Effector memory CD8-positive, alpha-beta T cell (primary cell): Measurements from ENCODE around the gene KLRC2.
A peak's percentile ranks its signal among the peaks of the same experiment; 100 is the strongest.
"Not testable (repeated sequence)": the region's sequence is repeated elsewhere in the genome, so short reads cannot be mapped to it uniquely, and the experiment has no call there.

Source experiments
- ATAC-seq: fragments of 150-1000 bp; cut with Tn5 transposase; replicated peaks from 2 replicates; pipeline ENCODE4 v1.10.0; 2021; ENCODE audit warnings: mild to moderate bottlenecking, moderate library complexity
- DNase-seq, 3 experiments: peaks; one replicate each; pipeline ENCODE4 v3.0.0; 2021
- H3K27ac Mint-ChIP-seq, 2 donors: one replicate each; pipeline ENCODE4 v1.8.0; 2022; ENCODE audit warnings: mild to moderate bottlenecking in 2 of 2, mixed read lengths in 2 of 2, moderate library complexity in 2 of 2
- H3K27me3 Mint-ChIP-seq, 2 donors: one replicate each; pipeline ENCODE4 v1.8.0; 2022; ENCODE audit warnings: mixed read lengths in 2 of 2
- H3K36me3 Mint-ChIP-seq: one replicate; pipeline ENCODE4 v1.8.0; 2022; ENCODE audit warnings: mild to moderate bottlenecking, moderate library complexity, mixed read lengths; ENCODE audit not compliant: insufficient read depth
- H3K4me1 Mint-ChIP-seq, 2 donors: one replicate each; pipeline ENCODE4 v1.8.0; 2022; ENCODE audit warnings: low read depth in 2 of 2, mixed read lengths in 2 of 2
- H3K4me3 Mint-ChIP-seq, 2 donors: one replicate each; pipeline ENCODE4 v1.8.0; 2022; ENCODE audit warnings: mild to moderate bottlenecking in 2 of 2, mixed read lengths in 2 of 2, moderate library complexity in 2 of 2
- H3K9me3 Mint-ChIP-seq, 2 donors: one replicate each; pipeline ENCODE4 v1.8.0; 2022; ENCODE audit warnings: mixed read lengths in 2 of 2

KLRC2 gene

GRCh38 chr12:10396176-10396575 is 39.6 kb downstream of the KLRC2 start:
- H3K27ac Mint-ChIP-seq: peak overlapping the region; percentile 100
- H3K4me1 Mint-ChIP-seq: peaks cover 39 to 68% of the 10 kb centered on the region in 2 donors
- ATAC-seq, H3K9me3 Mint-ChIP-seq, H3K27me3 Mint-ChIP-seq, DNase-seq: not testable (repeated sequence)
- peak overlapping the region; percentile 78 to 79 for H3K4me3 Mint-ChIP-seq
- H3K36me3 Mint-ChIP-seq: peaks cover 47% of the 10 kb centered on the region

GRCh38 chr12:10395390-10395998 is 40.3 kb downstream of the KLRC2 start:
- DNase-seq (peak; percentile 24 to 49 (median 24)), ATAC-seq (peak; percentile 76)
- Mint-ChIP-seq H3K27ac (peak overlapping the region; percentile 100), H3K4me1 (peaks cover 35 to 63% of the 10 kb centered on the region in 2 donors), H3K9me3 (no peaks in the 10 kb centered on the region), H3K4me3 (peak overlapping the region; percentile 78 to 79), H3K27me3 (no peaks in the 10 kb centered on the region), H3K36me3 (peaks cover 41% of the 10 kb centered on the region)

DNA sequence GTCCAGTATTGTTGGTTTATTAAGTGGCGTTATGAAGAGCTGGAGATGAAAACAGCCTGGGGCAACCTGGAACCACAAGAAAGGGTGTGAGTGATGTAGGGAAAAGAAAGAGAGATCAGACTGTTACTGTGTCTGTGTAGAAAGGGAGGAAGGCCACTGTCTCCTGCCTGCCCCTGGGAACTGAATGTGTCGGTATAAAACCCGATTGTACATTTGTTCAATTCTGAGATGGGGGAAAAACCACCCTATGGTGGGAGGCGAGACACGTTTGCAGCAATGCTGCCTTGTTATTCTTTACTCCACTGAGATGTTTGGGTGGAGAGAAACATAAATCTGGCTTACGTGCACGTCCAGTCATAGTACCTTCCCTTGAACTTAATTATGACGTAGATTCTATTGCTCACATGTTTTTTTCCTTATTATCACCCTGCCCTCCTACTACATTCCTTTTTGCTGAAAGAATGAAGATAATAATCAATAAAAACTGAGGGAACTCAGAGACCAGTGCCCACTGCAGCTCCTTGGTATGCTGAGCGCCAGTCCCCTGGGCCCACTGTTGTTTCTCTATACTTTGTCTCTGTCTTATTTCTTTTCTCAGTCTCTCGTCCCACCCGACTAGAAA is 41.2 kb downstream of the KLRC2 start:
- DNase-seq: peak; percentile 44 to 71 (median 49)
- Mint-ChIP-seq H3K4me1 (peaks cover 30 to 63% of the 10 kb centered on the region in 2 donors), H3K36me3 (peaks cover 47% of the 10 kb centered on the region), H3K4me3 (peak overlapping the region; percentile 78 to 79), H3K27ac (peak overlapping the region; percentile 100)
- H3K9me3 Mint-ChIP-seq, H3K27me3 Mint-ChIP-seq: not testable (repeated sequence)
- ATAC-seq: peak; percentile 29

GRCh38 chr12:10393291-10393690 is 42.5 kb downstream of the KLRC2 start:
- DNase-seq: no peak
- Mint-ChIP-seq H3K4me1 (peaks cover 26 to 58% of the 10 kb centered on the region in 2 donors), H3K9me3 (no peaks in the 10 kb centered on the region), H3K4me3 (peak overlapping the region; percentile 14 to 79), H3K27me3 (no peaks in the 10 kb centered on the region), H3K36me3 (peaks cover 47% of the 10 kb centered on the region), H3K27ac (peak overlapping the region; percentile 100)
- ATAC-seq: no peak

DNA sequence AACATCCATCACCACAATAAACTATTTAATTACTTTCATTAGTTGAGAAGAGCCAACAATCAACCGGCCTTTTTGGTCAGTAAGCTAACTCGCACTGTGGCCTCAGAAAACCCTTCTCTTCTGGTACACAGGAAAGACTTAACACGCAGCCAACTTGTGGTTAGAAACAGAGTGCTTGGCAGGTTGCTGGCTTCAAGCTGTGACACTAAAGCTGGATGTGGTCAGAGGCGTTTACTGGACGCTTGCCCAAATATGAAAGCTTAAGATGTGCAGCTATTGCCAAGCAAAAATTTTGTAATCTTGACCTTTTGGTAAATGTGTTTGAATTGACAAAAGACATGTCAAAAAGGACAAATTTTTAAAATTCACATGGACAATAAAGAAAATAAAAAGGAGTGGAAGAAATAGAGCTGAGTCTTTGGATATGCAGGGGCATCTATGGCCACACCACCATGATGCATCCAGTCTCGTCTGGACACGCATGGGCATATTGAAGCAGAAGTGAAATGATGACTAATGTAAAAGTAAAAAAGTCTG is 43.3 kb downstream of the KLRC2 start:
- DNase-seq (peak; percentile 46 to 52 (median 50)), ATAC-seq (peak; percentile 49)
- H3K27ac Mint-ChIP-seq: peak overlapping the region; percentile 88 to 100
- H3K36me3 Mint-ChIP-seq: peaks cover 49% of the 10 kb centered on the region
- H3K27me3 Mint-ChIP-seq: no peaks in the 10 kb centered on the region
- no peaks in the 10 kb centered on the region for H3K9me3 Mint-ChIP-seq
- peak overlapping the region; percentile 63 to 79 for H3K4me3 Mint-ChIP-seq
- peaks cover 23 to 52% of the 10 kb centered on the region in 2 donors for H3K4me1 Mint-ChIP-seq

DNA sequence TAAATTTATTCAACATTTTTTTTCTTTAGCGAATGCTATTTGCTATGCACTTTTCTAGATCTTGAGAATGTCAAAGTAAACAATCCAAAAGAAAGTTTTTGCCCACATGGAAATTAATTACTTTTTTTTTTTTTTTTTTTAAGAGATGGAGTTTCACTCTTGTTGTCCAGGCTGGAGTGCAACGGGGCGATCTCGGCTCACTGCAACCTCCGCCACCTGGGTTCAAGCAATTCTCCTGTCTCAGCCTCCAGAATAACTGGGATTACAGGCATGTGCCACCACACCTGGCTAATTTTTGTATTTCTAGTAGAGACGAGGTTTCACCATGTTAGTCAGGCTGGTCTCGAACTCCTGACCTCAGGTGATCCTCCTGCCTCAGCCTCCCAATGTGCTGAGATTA is 44.8 kb downstream of the KLRC2 start:
- not testable (repeated sequence) for H3K27me3 Mint-ChIP-seq, ATAC-seq, DNase-seq, H3K9me3 Mint-ChIP-seq
- Mint-ChIP-seq H3K4me1 (peaks cover 23 to 46% of the 10 kb centered on the region in 2 donors), H3K4me3 (peak overlapping the region in 1 of 2 donors; percentile 79), H3K36me3 (peaks cover 59% of the 10 kb centered on the region), H3K27ac (peak overlapping the region; percentile 88 to 100)

DNA sequence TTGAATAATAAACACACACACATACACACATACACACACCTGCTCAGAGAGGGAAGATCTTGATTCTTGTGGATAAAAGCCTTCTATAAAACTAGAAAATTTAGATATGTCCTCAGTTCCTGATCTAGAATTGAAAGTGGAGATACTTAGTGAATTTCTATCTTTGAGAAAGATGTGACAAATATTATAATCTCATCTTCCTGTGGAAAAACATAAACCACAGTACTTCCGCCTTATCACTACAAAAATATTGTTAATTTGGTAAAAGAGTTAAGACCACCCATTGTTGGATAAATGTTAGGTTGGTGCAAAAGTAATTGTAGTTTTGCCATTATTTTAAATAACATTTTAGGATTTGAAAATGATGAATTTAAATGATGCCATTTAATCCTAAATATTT is 45.9 kb downstream of the KLRC2 start, which contains the start of gene KLRK1:
KLRK1 (minus strand) TSS at position 138 of the 400 bp plus-strand sequence. CDS start 1,231 bp downstream, outside the sequence.
- peaks cover 18 to 41% of the 10 kb centered on the region in 2 donors for H3K4me1 Mint-ChIP-seq
- ATAC-seq (no peak), DNase-seq (no peak)
- no peaks in the 10 kb centered on the region for H3K27me3 Mint-ChIP-seq
- peak within 1 kb of the TSS; percentile 82 to 88 for H3K4me3 Mint-ChIP-seq
- peak within 1 kb of the TSS; percentile 87 to 90 for H3K27ac Mint-ChIP-seq
- H3K9me3 Mint-ChIP-seq: no peaks in the 10 kb centered on the region
- H3K36me3 Mint-ChIP-seq: peaks cover 63% of the 10 kb centered on the region

- Mint-ChIP-seq H3K27ac (peak overlapping the region; percentile 87 to 90), H3K4me1 (peaks cover 19 to 42% of the 10 kb centered on the region in 2 donors)
Measured at GRCh38 chr12:10388624-10389413, 47.0 kb downstream of the KLRC2 start.

DNA sequence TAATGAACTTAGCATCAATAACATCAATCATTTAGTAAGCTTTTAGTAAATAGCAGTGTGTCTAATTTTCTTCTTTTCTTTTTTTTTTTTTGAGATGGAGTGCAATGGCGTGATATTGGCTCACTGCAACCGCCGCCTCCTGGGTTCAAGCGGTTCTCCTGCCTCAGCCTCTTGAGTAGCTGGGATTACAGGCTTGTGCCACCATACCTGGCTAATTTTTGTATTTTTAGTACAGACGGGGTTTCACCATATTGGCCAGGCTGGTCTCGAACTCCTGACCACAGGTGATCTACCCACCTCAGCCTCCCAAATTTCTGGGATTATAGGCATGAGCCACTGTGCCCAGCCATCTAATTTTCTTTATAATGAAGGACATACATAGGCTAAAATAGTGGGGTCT is 48.3 kb downstream of the KLRC2 start:
- H3K4me1 Mint-ChIP-seq: peaks cover 18 to 42% of the 10 kb centered on the region in 2 donors
- H3K9me3 Mint-ChIP-seq, ATAC-seq, H3K27me3 Mint-ChIP-seq, DNase-seq: not testable (repeated sequence)
- peak overlapping the region; percentile 87 to 90 for H3K27ac Mint-ChIP-seq
- peaks cover 70% of the 10 kb centered on the region for H3K36me3 Mint-ChIP-seq
- H3K4me3 Mint-ChIP-seq: peak overlapping the region; percentile 82 to 88

More at GRCh38 chr12:10388624-10389413, 47.0 kb downstream of the KLRC2 start:
- peak overlapping the region; percentile 82 to 88 for H3K4me3 Mint-ChIP-seq
- H3K36me3 Mint-ChIP-seq: peaks cover 68% of the 10 kb centered on the region
- DNase-seq (no peak), ATAC-seq (no peak)
- no peaks in the 10 kb centered on the region for H3K9me3 Mint-ChIP-seq
- no peaks in the 10 kb centered on the region for H3K27me3 Mint-ChIP-seq

GRCh38 chr12:10386857-10387256 is 49.0 kb downstream of the KLRC2 start:
- Mint-ChIP-seq H3K4me3 (peak overlapping the region; percentile 82 to 88), H3K9me3 (no peaks in the 10 kb centered on the region), H3K36me3 (peaks cover 66% of the 10 kb centered on the region), H3K27me3 (no peaks in the 10 kb centered on the region), H3K27ac (peak overlapping the region; percentile 87 to 90), H3K4me1 (peaks cover 18 to 41% of the 10 kb centered on the region in 2 donors)
- DNase-seq (no peak), ATAC-seq (no peak)

DNA sequence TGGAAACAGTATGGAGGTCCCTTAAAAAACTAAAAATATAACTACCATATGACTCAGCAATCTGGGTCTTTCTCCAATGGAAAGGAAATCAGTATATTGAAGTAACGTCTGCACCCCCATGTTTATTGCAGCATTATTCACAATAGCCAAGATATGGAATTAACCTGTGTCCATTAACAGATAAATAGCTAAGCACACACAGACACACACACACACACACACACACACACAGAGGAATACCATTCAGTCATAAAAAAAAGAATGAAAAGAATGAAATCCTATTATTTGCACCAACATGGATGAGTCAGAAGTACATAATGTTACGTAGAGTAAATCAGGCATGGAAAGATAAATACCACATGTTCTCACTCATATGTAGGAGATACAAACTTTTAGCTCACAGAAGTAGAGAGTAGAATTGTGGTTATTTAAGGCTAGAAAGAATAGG is 50.6 kb downstream of the KLRC2 start:
- DNase-seq (no peak), ATAC-seq (peak; percentile 52)
- Mint-ChIP-seq H3K9me3 (no peaks in the 10 kb centered on the region), H3K27me3 (no peaks in the 10 kb centered on the region), H3K27ac (peak overlapping the region; percentile 87 to 90), H3K36me3 (peaks cover 82% of the 10 kb centered on the region), H3K4me3 (peak overlapping the region; percentile 74 to 82), H3K4me1 (peaks cover 33 to 51% of the 10 kb centered on the region in 2 donors)

DNA sequence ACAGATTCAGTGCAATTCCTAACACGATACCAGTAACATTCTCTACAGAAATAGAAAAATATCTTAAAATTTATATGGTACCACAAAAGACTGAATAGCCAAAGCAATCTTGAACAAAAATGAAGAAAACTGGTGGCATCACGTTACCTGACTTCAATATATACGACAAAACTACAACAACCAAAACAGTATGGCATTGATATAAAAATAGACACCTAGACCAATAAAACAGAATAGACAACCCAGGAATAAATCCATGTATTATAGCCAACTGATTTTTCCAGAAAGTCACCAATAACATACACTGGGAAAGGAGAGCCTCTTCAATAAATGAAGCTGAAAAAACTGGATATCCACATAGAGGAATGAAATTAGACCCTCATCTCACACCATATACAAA is 51.6 kb downstream of the KLRC2 start:
- Mint-ChIP-seq H3K27ac (peak overlapping the region; percentile 87 to 90), H3K36me3 (peaks cover 86% of the 10 kb centered on the region), H3K9me3 (no peaks in the 10 kb centered on the region), H3K4me3 (peak overlapping the region; percentile 74 to 82), H3K27me3 (no peaks in the 10 kb centered on the region), H3K4me1 (peaks cover 34 to 48% of the 10 kb centered on the region in 2 donors)
- no peak for DNase-seq
- no peak for ATAC-seq
